Adrenal gland (tissue), 5 donors: ENCODE data around the gene FAM219B.

Experiments
- POLR2A ChIP-seq, 2 donors: fragments of 450-650 bp; IDR thresholded peaks; one replicate each; pipeline ENCODE4 v1.6.1; 2017; ENCODE audit warnings: antibody characterized with exemption in 2 of 2, mild to moderate bottlenecking in 2 of 2, moderate library complexity in 1 of 2
- TF ChIP-seq, protein P1 (sequence below), 6 experiments: fragments of 450-650 bp in 4 of 6; fragments of 200-600 bp in 2 of 6; sonication (generic) in 1 of 6; IDR thresholded peaks; 1 replicate in 5 of 6; 2 replicates in 1 of 6; pipeline versions ENCODE4 v1.5.1 to v1.8.0; 2016 to 2021; ENCODE audit warnings: antibody characterized with exemption in 6 of 6, mild to moderate bottlenecking in 2 of 6, moderate library complexity in 1 of 6
- donor health status: DM: no; HTN: no; CAD: no.

DNA sequence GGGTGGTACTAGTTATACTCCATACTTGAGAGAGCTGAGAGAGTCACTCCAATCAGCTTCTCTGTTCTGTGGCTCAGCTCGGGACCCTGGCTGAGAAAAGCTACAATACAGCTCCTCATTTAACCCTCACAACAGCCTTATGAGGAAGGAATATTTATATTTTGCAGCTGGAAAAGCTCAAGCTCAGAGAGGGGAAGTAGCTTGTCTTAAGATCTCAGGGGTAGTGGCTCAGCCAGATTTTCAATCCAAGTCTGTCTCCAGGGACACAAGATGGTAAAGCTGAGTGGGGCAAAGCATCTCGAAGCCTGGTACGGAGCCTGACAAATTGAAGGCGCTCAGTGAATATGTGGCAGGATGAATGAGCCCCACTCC lies 48.3 kb downstream of the FAM219B start:
- TF ChIP-seq, protein P1, sequence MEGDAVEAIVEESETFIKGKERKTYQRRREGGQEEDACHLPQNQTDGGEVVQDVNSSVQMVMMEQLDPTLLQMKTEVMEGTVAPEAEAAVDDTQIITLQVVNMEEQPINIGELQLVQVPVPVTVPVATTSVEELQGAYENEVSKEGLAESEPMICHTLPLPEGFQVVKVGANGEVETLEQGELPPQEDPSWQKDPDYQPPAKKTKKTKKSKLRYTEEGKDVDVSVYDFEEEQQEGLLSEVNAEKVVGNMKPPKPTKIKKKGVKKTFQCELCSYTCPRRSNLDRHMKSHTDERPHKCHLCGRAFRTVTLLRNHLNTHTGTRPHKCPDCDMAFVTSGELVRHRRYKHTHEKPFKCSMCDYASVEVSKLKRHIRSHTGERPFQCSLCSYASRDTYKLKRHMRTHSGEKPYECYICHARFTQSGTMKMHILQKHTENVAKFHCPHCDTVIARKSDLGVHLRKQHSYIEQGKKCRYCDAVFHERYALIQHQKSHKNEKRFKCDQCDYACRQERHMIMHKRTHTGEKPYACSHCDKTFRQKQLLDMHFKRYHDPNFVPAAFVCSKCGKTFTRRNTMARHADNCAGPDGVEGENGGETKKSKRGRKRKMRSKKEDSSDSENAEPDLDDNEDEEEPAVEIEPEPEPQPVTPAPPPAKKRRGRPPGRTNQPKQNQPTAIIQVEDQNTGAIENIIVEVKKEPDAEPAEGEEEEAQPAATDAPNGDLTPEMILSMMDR (IDR thresholded peaks at IDR 0.05), result no peak
- TF ChIP-seq POLR2A (IDR thresholded peaks at IDR 0.05), result no peak
